ENCODE data around the gene RHOC.
A peak's percentile ranks its signal among the peaks of the same experiment; 100 is the strongest.

The RHOC gene

GRCh38 chr1:112687361-112687760, 19.6 kb downstream of the RHOC start:
- Histone ChIP-seq H3K27me3 (ENCODE audit: control insufficient read depth, insufficient read depth, low read length) (no peaks in the 10 kb centered on the region), H3K9ac (ENCODE audit: low read length) (no peak overlapping the region), H3K4me3 (ENCODE audit: low read length) (no peak overlapping the region), H3K4me1 (ENCODE audit: control insufficient read depth, insufficient read depth, low read length) (no peaks in the 10 kb centered on the region), H3K9me3 (ENCODE audit: control insufficient read depth, low read length) (no peaks in the 10 kb centered on the region), H3K36me3 (ENCODE audit: control insufficient read depth, insufficient read depth, low read length) (peaks cover 5% of the 10 kb centered on the region)

- H3K4me1 ChIP-seq (ENCODE audit: control insufficient read depth, insufficient read depth, low read length), result no peaks in the 10 kb centered on the region
- no peak overlapping the region for H3K9ac ChIP-seq (ENCODE audit: low read length)
- no peaks in the 10 kb centered on the region for H3K9me3 ChIP-seq (ENCODE audit: control insufficient read depth, low read length)
- H3K36me3 ChIP-seq (ENCODE audit: control insufficient read depth, insufficient read depth, low read length), result peaks cover 4% of the 10 kb centered on the region
- H3K4me3 ChIP-seq (ENCODE audit: low read length), result no peak overlapping the region
- H3K27me3 ChIP-seq (ENCODE audit: control insufficient read depth, insufficient read depth, low read length), result no peaks in the 10 kb centered on the region
These were observed 20.1 kb downstream of the RHOC start for GRCh38 chr1:112686835-112687234.

- no peaks in the 10 kb centered on the region for H3K4me1 ChIP-seq (ENCODE audit: control insufficient read depth, insufficient read depth, low read length)
- H3K27me3 ChIP-seq (ENCODE audit: control insufficient read depth, insufficient read depth, low read length), result no peaks in the 10 kb centered on the region
- H3K9ac ChIP-seq (ENCODE audit: low read length), result no peak overlapping the region
- H3K4me3 ChIP-seq (ENCODE audit: low read length), result no peak overlapping the region
- peaks cover 4% of the 10 kb centered on the region for H3K36me3 ChIP-seq (ENCODE audit: control insufficient read depth, insufficient read depth, low read length)
- H3K9me3 ChIP-seq (ENCODE audit: control insufficient read depth, low read length), result no peaks in the 10 kb centered on the region
These were observed 20.5 kb downstream of the RHOC start for GRCh38 chr1:112686417-112686816.

- Histone ChIP-seq H3K36me3 (ENCODE audit: control insufficient read depth, insufficient read depth, low read length) (peaks cover 4% of the 10 kb centered on the region), H3K27me3 (ENCODE audit: control insufficient read depth, insufficient read depth, low read length) (no peaks in the 10 kb centered on the region), H3K9me3 (ENCODE audit: control insufficient read depth, low read length) (no peaks in the 10 kb centered on the region), H3K4me3 (ENCODE audit: low read length) (no peak overlapping the region), H3K4me1 (ENCODE audit: control insufficient read depth, insufficient read depth, low read length) (no peaks in the 10 kb centered on the region), H3K9ac (ENCODE audit: low read length) (no peak overlapping the region)
These were observed 21.0 kb downstream of the RHOC start for GRCh38 chr1:112685913-112686312.

- Histone ChIP-seq H3K4me1 (ENCODE audit: control insufficient read depth, insufficient read depth, low read length) (peaks cover 18% of the 10 kb centered on the region), H3K4me3 (ENCODE audit: low read length) (no peak overlapping the region), H3K27me3 (ENCODE audit: control insufficient read depth, insufficient read depth, low read length) (no peaks in the 10 kb centered on the region), H3K9ac (ENCODE audit: low read length) (no peak overlapping the region), H3K36me3 (ENCODE audit: control insufficient read depth, insufficient read depth, low read length) (no peaks in the 10 kb centered on the region), H3K9me3 (ENCODE audit: control insufficient read depth, low read length) (no peaks in the 10 kb centered on the region)
These were observed 28.3 kb downstream of the RHOC start for GRCh38 chr1:112678605-112679004.

- H3K27me3 ChIP-seq (ENCODE audit: control insufficient read depth, insufficient read depth, low read length), result no peaks in the 10 kb centered on the region
- H3K4me3 ChIP-seq (ENCODE audit: low read length), result no peak overlapping the region
- H3K9me3 ChIP-seq (ENCODE audit: control insufficient read depth, low read length), result no peaks in the 10 kb centered on the region
- H3K36me3 ChIP-seq (ENCODE audit: control insufficient read depth, insufficient read depth, low read length), result no peaks in the 10 kb centered on the region
- H3K4me1 ChIP-seq (ENCODE audit: control insufficient read depth, insufficient read depth, low read length), result peaks cover 21% of the 10 kb centered on the region
- no peak overlapping the region for H3K9ac ChIP-seq (ENCODE audit: low read length)
These were observed 29.4 kb downstream of the RHOC start for GRCh38 chr1:112677501-112677900.

- Histone ChIP-seq H3K9me3 (ENCODE audit: control insufficient read depth, low read length) (no peaks in the 10 kb centered on the region), H3K4me1 (ENCODE audit: control insufficient read depth, insufficient read depth, low read length) (peaks cover 21% of the 10 kb centered on the region), H3K36me3 (ENCODE audit: control insufficient read depth, insufficient read depth, low read length) (no peaks in the 10 kb centered on the region), H3K9ac (ENCODE audit: low read length) (no peak overlapping the region), H3K4me3 (ENCODE audit: low read length) (no peak overlapping the region), H3K27me3 (ENCODE audit: control insufficient read depth, insufficient read depth, low read length) (no peaks in the 10 kb centered on the region)
These were observed 30.4 kb downstream of the RHOC start for GRCh38 chr1:112676543-112676942.

- Histone ChIP-seq H3K4me3 (ENCODE audit: low read length) (peak overlapping the region; percentile 96), H3K27me3 (ENCODE audit: control insufficient read depth, insufficient read depth, low read length) (no peaks in the 10 kb centered on the region), H3K36me3 (ENCODE audit: control insufficient read depth, insufficient read depth, low read length) (no peaks in the 10 kb centered on the region), H3K9me3 (ENCODE audit: control insufficient read depth, low read length) (no peaks in the 10 kb centered on the region), H3K4me1 (ENCODE audit: control insufficient read depth, insufficient read depth, low read length) (peaks cover 21% of the 10 kb centered on the region), H3K9ac (ENCODE audit: low read length) (peak overlapping the region; percentile 92)
These were observed 31.1 kb downstream of the RHOC start for GRCh38 chr1:112675728-112676381.

- Histone ChIP-seq H3K9me3 (ENCODE audit: control insufficient read depth, low read length) (no peaks in the 10 kb centered on the region), H3K4me3 (ENCODE audit: low read length) (peak overlapping the region; percentile 96), H3K36me3 (ENCODE audit: control insufficient read depth, insufficient read depth, low read length) (no peaks in the 10 kb centered on the region), H3K4me1 (ENCODE audit: control insufficient read depth, insufficient read depth, low read length) (peaks cover 21% of the 10 kb centered on the region), H3K9ac (ENCODE audit: low read length) (peak overlapping the region; percentile 92), H3K27me3 (ENCODE audit: control insufficient read depth, insufficient read depth, low read length) (no peaks in the 10 kb centered on the region)
These were observed 31.8 kb downstream of the RHOC start for GRCh38 chr1:112674986-112675727.

- H3K36me3 ChIP-seq (ENCODE audit: control insufficient read depth, insufficient read depth, low read length), result no peaks in the 10 kb centered on the region
- peak within 1 kb of the TSS; percentile 96 for H3K4me3 ChIP-seq (ENCODE audit: low read length)
- peaks cover 21% of the 10 kb centered on the region for H3K4me1 ChIP-seq (ENCODE audit: control insufficient read depth, insufficient read depth, low read length)
- peak within 1 kb of the TSS; percentile 92 for H3K9ac ChIP-seq (ENCODE audit: low read length)
- no peaks in the 10 kb centered on the region for H3K9me3 ChIP-seq (ENCODE audit: control insufficient read depth, low read length)
- H3K27me3 ChIP-seq (ENCODE audit: control insufficient read depth, insufficient read depth, low read length), result no peaks in the 10 kb centered on the region
These were observed 32.4 kb downstream of the RHOC start, which contains the start of gene MOV10 for GRCh38 chr1:112674440-112674985. Gene MOV10 (plus strand): TSS chr1:112674659. CDS start chr1:112674913, 254 bp downstream.

GRCh38 chr1:112673592-112674439, 33.1 kb downstream of the RHOC start:
- peaks cover 21% of the 10 kb centered on the region for H3K4me1 ChIP-seq (ENCODE audit: control insufficient read depth, insufficient read depth, low read length)
- H3K27me3 ChIP-seq (ENCODE audit: control insufficient read depth, insufficient read depth, low read length), result no peaks in the 10 kb centered on the region
- H3K9me3 ChIP-seq (ENCODE audit: control insufficient read depth, low read length), result no peaks in the 10 kb centered on the region
- peak overlapping the region; percentile 96 for H3K4me3 ChIP-seq (ENCODE audit: low read length)
- peak overlapping the region; percentile 92 for H3K9ac ChIP-seq (ENCODE audit: low read length)
- no peaks in the 10 kb centered on the region for H3K36me3 ChIP-seq (ENCODE audit: control insufficient read depth, insufficient read depth, low read length)

All from mucosa of stomach (tissue), 1 donor.